Neural crest cell (in vitro differentiated cells): ENCODE measurements around the gene PRAMEF1. TPM values are rescaled to one million over a fixed set of nuclear protein-coding genes. Genes with fewer than 3 reads are reported as not detected.

Experiments
- DNase-seq: peaks from one replicate; pipeline ENCODE4 v3.0.0; 2021; ENCODE audit warnings: low read depth, mixed read lengths, low spot score
- H3K27ac Mint-ChIP-seq: one replicate; pipeline ENCODE4 v1.8.0; 2021; ENCODE audit warnings: mild to moderate bottlenecking, mixed read lengths; ENCODE audit not compliant: unreplicated experiment
- H3K27me3 Mint-ChIP-seq: 2 replicates; pipeline ENCODE4 v1.8.0; 2021; ENCODE audit warnings: low read depth, mild to moderate bottlenecking, mixed read lengths
- H3K36me3 Mint-ChIP-seq: 2 replicates; pipeline ENCODE4 v1.8.0; 2021; ENCODE audit warnings: low read depth, mild to moderate bottlenecking, mixed read lengths
- H3K4me1 Mint-ChIP-seq: 2 replicates; pipeline ENCODE4 v1.8.0; 2021; ENCODE audit warnings: mixed read lengths
- H3K4me3 Mint-ChIP-seq: one replicate; pipeline ENCODE4 v1.8.0; 2021; ENCODE audit warnings: mild to moderate bottlenecking, mixed read lengths
- H3K9me3 Mint-ChIP-seq: 2 replicates; pipeline ENCODE4 v1.8.0; 2021; ENCODE audit warnings: mixed read lengths
- total RNA-seq: library from RNA; stranded (reverse); gene quantifications from 2 replicates; pipeline ENCODE4 v1.2.1, GENCODE V29; 2021
- TF ChIP-seq, protein P1 (sequence below): fragments of 200-600 bp; sonication (generic); conservative IDR thresholded peaks from 2 replicates; pipeline ENCODE4 v1.5.0; 2021; ENCODE audit warnings: antibody characterized with exemption, mild to moderate bottlenecking

The PRAMEF1 gene
- total RNA-seq, 1 donor from 2014 or later = not detected

DNA sequence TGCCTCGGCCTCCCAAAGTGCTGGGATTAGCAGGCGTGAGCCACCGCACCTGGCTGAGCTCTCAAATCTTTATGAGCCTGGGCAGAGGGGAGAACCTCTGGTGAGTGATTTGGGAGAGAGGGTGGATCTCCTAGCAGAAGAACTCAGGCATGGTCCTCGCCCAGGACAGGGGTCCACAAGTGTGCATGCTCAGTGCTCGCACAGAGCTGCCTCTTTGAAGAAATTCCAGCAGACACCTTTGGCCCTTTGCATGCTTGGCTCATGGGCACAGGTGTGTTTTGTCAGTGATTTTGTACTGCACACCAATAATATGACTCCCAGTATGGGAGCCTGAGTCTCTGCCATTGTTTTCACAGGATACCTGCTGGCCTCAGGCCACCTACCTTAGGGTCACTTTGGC lies 29.4 kb upstream of the PRAMEF1 start:
- Mint-ChIP-seq H3K27ac (no peak overlapping the region), H3K36me3 (no peaks in the 10 kb centered on the region), H3K27me3 (peaks cover 36% of the 10 kb centered on the region), H3K4me3 (no peak overlapping the region), H3K9me3 (no peaks in the 10 kb centered on the region), H3K4me1 (no peaks in the 10 kb centered on the region)
- TF ChIP-seq, protein P1, sequence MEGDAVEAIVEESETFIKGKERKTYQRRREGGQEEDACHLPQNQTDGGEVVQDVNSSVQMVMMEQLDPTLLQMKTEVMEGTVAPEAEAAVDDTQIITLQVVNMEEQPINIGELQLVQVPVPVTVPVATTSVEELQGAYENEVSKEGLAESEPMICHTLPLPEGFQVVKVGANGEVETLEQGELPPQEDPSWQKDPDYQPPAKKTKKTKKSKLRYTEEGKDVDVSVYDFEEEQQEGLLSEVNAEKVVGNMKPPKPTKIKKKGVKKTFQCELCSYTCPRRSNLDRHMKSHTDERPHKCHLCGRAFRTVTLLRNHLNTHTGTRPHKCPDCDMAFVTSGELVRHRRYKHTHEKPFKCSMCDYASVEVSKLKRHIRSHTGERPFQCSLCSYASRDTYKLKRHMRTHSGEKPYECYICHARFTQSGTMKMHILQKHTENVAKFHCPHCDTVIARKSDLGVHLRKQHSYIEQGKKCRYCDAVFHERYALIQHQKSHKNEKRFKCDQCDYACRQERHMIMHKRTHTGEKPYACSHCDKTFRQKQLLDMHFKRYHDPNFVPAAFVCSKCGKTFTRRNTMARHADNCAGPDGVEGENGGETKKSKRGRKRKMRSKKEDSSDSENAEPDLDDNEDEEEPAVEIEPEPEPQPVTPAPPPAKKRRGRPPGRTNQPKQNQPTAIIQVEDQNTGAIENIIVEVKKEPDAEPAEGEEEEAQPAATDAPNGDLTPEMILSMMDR = no peak
- DNase-seq = no peak

DNA sequence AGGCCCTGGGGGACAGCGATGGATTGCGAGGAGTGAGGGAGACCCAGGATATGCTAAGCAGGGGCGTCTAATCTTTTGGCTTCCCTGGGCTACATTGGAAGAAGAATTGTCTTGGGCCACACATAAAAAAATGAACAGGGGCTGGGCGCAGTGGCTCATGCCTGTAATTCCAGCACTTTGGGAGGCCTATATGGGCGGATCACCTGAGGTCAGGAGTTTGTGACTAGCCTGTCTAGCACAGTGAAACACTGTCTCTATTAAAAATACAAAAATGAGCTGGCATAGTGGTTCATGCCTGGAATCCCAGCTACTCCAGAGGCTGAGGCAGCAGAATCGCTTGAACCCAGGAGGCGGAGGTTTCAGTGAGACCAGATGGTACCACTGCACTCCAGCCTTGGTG lies 28.4 kb upstream of the PRAMEF1 start:
- TF ChIP-seq, protein P1 = no peak
- no peak overlapping the region for H3K4me3 Mint-ChIP-seq
- H3K27me3 Mint-ChIP-seq = peaks cover 32% of the 10 kb centered on the region
- H3K9me3 Mint-ChIP-seq = no peaks in the 10 kb centered on the region
- H3K4me1 Mint-ChIP-seq = no peaks in the 10 kb centered on the region
- no peak for DNase-seq
- peak overlapping the region; percentile 70 for H3K27ac Mint-ChIP-seq
- H3K36me3 Mint-ChIP-seq = no peaks in the 10 kb centered on the region

DNA sequence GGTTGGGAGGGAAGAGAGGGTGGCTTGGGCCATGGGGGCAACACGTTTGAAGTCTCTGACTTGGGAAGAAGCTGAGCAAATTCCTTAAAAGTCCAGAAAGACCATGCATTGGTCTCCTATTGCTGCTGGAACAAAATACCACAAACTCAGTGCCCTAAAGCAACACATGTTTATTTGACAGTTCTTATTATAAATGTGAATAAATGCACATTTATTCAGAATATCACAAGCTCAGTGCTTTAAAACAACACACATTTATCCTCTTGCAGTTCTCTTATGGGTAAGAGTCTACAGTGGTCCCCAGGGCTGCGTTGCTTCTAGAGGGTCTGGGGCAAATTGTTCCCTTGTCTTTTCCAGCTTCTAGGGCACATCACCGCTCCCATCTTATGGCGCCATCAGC lies 27.7 kb upstream of the PRAMEF1 start:
- H3K27me3 Mint-ChIP-seq = peaks cover 25% of the 10 kb centered on the region
- H3K4me1 Mint-ChIP-seq = no peaks in the 10 kb centered on the region
- no peak overlapping the region for H3K4me3 Mint-ChIP-seq
- no peaks in the 10 kb centered on the region for H3K9me3 Mint-ChIP-seq
- no peak overlapping the region for H3K27ac Mint-ChIP-seq
- TF ChIP-seq, protein P1 = no peak
- no peak for DNase-seq
- H3K36me3 Mint-ChIP-seq = no peaks in the 10 kb centered on the region

DNA sequence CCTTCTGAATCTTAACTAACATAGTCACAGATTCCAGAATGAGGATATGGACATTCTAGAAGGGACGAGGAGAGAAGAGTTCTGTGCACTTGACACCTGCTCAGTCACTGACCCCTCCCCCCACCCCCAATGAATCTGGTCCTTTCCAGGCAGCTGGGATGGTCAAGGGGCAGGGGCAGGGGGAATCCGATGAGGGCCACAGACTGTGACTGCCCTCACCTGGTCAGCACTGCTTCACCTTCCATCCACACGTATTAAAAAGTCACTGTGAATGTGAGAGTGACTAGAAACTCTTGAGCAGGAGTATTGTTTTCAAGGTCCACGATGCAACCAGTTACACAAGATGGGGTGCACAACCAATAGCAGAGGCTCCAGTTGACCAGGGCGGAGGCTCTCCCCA lies 27.2 kb upstream of the PRAMEF1 start:
- TF ChIP-seq, protein P1 = no peak
- Mint-ChIP-seq H3K9me3 (no peaks in the 10 kb centered on the region), H3K27me3 (peaks cover 21% of the 10 kb centered on the region), H3K36me3 (no peaks in the 10 kb centered on the region), H3K27ac (no peak overlapping the region), H3K4me3 (no peak overlapping the region), H3K4me1 (no peaks in the 10 kb centered on the region)
- no peak for DNase-seq

DNA sequence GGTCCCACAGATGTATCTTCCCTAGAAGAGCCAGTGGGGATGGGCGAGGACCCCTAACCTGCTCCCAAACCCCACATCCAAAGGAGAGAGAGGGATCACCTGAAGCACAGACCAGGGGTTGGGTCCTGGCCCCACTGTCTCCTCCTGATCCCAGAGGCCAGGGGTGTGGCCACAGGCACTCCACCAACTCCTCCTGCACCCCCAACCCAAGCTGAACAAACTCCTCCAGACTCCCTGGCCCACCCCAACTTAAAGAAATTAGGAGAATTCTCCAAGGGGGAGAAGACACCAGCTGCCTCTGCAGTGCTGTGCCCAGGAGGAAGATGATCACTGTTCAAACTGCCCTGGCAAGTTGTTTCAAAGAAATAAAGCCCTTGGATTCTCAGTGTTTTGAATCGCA lies 22.2 kb upstream of the PRAMEF1 start:
- no peaks in the 10 kb centered on the region for H3K9me3 Mint-ChIP-seq
- peaks cover 40% of the 10 kb centered on the region for H3K27me3 Mint-ChIP-seq
- DNase-seq = no peak
- TF ChIP-seq, protein P1 = no peak
- H3K4me1 Mint-ChIP-seq = no peaks in the 10 kb centered on the region
- H3K36me3 Mint-ChIP-seq = no peaks in the 10 kb centered on the region
- H3K27ac Mint-ChIP-seq = peak overlapping the region; percentile 6
- H3K4me3 Mint-ChIP-seq = no peak overlapping the region
